Fibroblast of mammary gland (primary cell): ENCODE data around the gene APC2.

Experiments used
- DNase-seq: peaks from one replicate; pipeline ENCODE4 v3.0.0-alpha.2; 2010; ENCODE audit warnings: low read depth
- H3K4me3 ChIP-seq: 2 replicates; pipeline ENCODE4 v1.5.1; 2011; ENCODE audit warnings: low read depth, mild to moderate bottlenecking, low read length, moderate library complexity; ENCODE audit not compliant: control insufficient read depth
- TF ChIP-seq, protein P1 (sequence below): conservative IDR thresholded peaks from 2 replicates; pipeline ENCODE4 v1.5.1; 2011; ENCODE audit warnings: low read depth, low read length, inconsistent platforms; ENCODE audit not compliant: control insufficient read depth, insufficient read depth

APC2 gene

DNA sequence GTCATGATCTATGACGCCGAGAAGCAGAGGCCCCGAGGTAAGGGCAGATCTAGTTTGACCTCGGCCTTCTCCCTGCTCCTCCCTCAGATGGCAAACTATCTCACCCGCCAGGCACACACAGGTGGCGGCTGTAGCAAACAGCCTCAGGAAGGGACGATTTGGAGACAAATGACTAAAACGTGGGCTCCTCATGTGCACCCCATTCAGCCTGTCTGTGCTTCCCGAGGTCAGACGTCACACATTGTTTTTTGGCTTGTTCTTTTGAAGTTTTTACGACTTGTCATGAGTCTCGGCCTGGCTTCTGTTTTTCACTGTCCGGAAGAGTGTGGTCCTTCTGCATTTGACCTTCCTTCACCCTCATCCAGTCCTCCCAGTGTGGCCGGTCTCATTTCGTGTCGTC lies 27.6 kb upstream of the APC2 start:
- DNase-seq = no peak
- H3K4me3 ChIP-seq = no peak overlapping the region
- TF ChIP-seq, protein P1, sequence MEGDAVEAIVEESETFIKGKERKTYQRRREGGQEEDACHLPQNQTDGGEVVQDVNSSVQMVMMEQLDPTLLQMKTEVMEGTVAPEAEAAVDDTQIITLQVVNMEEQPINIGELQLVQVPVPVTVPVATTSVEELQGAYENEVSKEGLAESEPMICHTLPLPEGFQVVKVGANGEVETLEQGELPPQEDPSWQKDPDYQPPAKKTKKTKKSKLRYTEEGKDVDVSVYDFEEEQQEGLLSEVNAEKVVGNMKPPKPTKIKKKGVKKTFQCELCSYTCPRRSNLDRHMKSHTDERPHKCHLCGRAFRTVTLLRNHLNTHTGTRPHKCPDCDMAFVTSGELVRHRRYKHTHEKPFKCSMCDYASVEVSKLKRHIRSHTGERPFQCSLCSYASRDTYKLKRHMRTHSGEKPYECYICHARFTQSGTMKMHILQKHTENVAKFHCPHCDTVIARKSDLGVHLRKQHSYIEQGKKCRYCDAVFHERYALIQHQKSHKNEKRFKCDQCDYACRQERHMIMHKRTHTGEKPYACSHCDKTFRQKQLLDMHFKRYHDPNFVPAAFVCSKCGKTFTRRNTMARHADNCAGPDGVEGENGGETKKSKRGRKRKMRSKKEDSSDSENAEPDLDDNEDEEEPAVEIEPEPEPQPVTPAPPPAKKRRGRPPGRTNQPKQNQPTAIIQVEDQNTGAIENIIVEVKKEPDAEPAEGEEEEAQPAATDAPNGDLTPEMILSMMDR = no peak

DNA sequence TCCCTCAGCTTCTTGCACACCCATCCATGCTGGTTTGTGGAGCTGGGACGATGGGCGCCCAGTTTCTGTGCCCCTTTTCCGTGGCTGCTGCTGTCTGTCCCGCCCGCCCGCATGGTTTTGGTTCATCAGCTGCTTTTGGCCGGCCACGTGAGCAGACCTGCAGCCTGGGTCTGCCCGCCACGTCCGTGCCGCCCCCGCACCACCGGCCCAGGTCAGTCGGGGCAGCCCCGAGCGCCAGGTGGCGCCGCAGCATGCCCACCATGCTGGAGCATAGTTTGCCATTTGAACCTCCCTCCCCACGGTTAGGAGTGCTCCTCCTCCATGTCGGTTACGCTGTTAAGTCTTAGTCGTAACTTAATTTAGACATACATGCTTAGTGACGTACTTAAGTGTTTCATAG lies 27.0 kb upstream of the APC2 start:
- TF ChIP-seq, protein P1 = no peak
- H3K4me3 ChIP-seq = no peak overlapping the region
- no peak for DNase-seq

DNA sequence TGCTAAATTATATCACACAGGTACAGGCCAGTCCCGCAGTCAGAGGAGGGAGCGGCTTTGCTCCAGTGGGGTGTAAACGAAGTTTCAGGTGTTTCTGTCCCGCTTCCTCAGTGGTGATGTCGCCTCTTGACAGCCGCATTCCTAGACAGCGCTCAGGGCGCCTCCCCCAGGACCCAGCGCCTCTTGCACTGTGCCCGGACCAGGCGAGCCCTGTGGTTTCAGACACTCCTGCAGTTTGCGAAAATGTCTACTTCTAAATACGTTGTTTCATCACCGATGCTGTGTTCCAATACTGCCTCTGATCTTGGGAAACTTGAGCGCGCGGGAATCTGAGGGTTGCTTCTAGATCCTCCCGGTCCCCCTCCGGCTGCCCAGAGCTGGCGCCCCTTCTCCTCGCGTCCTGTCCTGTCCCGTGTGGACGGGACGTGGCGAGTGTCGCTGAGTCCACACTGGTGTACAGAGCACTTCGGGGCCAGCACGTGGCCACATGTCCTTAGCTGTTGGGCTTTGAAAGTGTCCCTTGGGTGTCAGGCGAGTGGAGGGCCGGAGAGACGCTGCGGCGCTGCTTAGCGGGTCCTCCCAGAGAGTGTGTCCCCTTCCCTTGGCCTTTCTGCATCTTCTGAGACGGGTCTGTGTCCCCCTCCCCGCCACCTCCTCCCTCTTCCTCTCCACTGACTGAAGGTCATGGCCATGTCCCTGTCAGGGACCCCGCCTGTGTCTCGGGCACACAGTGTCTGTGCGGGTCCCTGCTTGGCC lies 26.3 kb upstream of the APC2 start:
- no peak for DNase-seq
- TF ChIP-seq, protein P1 = no peak

DNA sequence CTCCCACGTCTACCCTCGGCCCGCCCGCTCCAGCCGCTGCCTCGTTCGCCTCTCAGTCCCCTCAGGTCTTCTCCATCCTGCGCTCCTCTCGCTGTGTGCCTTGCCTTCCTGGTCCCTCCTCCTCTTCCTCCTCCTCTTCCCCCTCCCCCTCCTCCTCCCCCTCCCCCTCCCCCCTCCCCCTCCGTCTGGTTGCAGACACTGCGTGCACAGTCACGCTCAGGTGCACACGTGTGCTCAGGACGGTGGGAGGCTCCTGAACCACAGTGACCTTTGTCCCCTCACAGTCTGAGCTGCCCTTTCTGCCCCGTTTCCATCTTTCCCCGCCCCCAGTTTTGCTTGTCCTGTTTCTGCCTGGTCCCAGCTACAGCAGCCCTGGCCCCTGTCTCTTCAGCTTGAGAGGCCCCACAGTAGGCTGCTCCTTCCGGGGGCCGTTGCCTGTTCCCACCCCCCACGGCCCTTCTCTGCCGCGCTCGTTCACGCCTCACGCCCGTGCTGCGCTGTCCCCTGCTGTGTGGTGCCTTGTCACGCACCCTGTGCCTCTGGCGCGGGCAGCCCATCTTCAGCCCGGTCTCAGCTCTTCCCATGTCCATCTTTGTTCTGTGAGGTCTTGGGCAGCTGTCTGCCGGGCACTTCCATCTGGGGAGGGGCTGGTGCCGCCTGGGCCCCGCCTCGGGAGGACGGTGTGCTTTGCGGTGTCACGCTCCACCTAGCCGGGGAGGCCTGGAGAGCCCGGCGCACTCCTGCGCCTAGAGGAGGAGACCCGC lies 25.5 kb upstream of the APC2 start:
- H3K4me3 ChIP-seq = no peak overlapping the region
- no peak for DNase-seq
- TF ChIP-seq, protein P1 = no peak

More for the DNA sequence above, 26.3 kb upstream of the APC2 start:
- no peak overlapping the region for H3K4me3 ChIP-seq

DNA sequence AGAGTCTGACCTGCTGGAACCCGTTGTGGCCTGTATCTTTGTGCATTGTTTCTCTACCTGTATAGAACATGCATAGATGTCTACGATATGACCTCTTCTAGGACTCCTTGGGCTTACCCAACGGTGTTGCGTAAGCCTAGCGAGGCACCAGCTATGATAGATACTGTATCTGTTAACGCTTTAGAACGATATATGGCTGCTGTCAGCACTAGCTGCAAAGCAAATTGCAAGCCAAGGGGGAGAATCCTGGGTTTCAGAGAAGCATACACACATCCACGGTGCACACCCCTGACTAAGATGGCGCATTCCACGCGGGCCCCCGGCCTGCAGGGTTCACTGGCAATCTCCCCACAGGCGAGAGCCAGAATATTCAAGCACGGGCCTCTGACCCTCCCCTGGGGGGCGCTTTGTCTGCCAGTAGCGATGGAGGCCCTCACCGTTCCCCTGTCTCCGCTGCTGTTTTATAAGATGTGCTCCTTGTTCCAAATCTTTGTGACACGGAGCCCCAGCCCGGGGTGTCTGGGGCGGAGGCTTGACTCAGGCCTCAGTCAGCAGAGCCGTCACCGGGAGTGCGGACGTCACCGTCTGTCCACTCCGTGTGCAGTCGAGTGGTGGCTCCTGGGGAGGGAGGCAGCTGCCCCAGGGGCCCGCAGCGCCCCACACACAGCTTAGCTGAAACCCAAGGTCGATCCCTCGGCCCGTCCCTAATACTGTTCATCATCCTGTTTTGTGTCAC lies 24.7 kb upstream of the APC2 start:
- TF ChIP-seq, protein P1 = no peak
- H3K4me3 ChIP-seq = no peak overlapping the region
- DNase-seq = no peak

DNA sequence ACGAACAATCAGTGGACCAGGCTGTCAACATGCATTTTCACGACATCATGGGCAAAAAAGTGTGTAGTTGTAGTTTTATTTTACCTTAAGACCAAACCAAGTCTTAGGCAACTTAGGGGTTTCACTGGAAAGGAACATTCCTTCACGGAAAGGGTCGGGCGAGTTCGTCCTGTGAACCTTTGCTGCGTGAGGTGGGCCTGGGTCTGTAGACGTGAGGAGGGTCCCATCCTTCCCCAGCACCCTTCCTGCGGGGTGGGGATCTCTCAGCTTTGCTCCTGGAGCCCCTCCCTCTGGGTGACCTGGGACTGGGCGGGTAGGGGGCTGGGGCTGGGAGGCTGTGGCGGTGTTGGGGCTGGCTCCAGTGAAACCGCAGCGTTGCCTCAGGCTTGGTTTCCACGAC lies 24.0 kb upstream of the APC2 start:
- DNase-seq = no peak
- TF ChIP-seq, protein P1 = no peak
- H3K4me3 ChIP-seq = no peak overlapping the region
